Heart left ventricle (tissue), 13 donors: ENCODE data around the gene SLC2A10.

Source experiments
- POLR2A ChIP-seq, 2 donors: fragments of 450-650 bp; IDR thresholded peaks; one replicate each; pipeline ENCODE4 v1.6.1; 2017; ENCODE audit warnings: antibody characterized with exemption in 2 of 2, mild to moderate bottlenecking in 2 of 2, moderate library complexity in 2 of 2
- TF ChIP-seq, protein P1 (sequence below), 12 donors: fragments of 200-600 bp; sonication (generic) in 4 of 12; IDR thresholded peaks; one replicate each; pipeline versions ENCODE4 v1.5.0 to v1.8.0; 2018 to 2022; ENCODE audit warnings: antibody characterized with exemption in 12 of 12, mild to moderate bottlenecking in 5 of 12
- donor health status: ischemic (EF 13 %, LVEDD 7.1; RV severe dilation, severe dysfunction).
- donor health status: DM: no; HTN: yes; CAD: no.
- donor health status: DM: no; HTN: no; CAD: no.
- donor health status: ischemic (EF 25% LVEDD 6.9; RV normal size, moderate dysfunction).
- donor health status: ischemic (EF 25% LVEDD 5.7; RV mildly dilated, moderate dysfunction).
- donor health status: ischemic (EF 35%, LVEDD 5.7; RV mildly dilated, moderate dysfunction).
- donor health status: nonischemic (EF 11% LVEDD 7.7; RV severe dilation, severe dysfunction).
- donor health status: DM: yes; HTN: yes; CAD: no.
- donor health status: PGD.
- donor health status: ischemic (EF 29% LVEDD 5.4; RV normal size, mild dysfunction).
- donor health status: nonischemic (EF 23%, LVEDD 6.1; RV moderate dilation, normal function).

DNA sequence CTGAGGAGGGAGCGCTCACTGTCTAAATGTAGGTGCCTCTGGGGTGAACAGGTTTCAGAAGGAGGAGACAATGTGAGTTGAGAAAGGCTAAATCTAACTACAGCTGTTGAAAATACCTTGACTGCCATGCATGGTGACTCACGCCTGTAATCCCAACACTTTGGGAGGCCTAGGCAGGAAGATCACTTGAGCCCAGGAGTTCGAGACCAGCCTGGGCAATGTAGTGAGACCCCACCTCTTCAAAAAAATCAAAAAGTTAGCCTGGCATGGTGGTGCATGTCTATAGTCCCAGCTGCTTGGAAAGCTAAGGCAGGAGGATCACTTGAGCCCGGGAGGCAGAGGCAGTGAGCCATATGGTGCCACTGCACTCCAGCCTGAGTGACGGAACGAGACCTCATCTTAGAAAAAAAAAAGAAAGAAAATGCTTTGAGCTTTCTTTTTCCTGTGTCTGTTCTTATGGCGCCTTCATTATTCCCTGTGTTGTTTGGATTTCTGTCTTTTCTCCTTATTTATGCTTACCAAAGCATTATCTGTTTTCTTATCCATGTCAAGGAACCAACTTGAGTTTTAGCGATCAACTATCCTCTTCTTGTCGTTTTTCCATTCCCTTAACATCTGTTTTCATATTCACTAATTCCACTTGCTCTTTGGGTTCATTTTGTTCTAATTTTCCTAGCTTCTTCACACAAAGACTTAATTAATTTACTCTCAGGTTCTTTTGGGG, 8.5 kb downstream of the SLC2A10 start:
- no peak for TF ChIP-seq POLR2A (IDR thresholded peaks at IDR 0.05)
- TF ChIP-seq, protein P1, sequence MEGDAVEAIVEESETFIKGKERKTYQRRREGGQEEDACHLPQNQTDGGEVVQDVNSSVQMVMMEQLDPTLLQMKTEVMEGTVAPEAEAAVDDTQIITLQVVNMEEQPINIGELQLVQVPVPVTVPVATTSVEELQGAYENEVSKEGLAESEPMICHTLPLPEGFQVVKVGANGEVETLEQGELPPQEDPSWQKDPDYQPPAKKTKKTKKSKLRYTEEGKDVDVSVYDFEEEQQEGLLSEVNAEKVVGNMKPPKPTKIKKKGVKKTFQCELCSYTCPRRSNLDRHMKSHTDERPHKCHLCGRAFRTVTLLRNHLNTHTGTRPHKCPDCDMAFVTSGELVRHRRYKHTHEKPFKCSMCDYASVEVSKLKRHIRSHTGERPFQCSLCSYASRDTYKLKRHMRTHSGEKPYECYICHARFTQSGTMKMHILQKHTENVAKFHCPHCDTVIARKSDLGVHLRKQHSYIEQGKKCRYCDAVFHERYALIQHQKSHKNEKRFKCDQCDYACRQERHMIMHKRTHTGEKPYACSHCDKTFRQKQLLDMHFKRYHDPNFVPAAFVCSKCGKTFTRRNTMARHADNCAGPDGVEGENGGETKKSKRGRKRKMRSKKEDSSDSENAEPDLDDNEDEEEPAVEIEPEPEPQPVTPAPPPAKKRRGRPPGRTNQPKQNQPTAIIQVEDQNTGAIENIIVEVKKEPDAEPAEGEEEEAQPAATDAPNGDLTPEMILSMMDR (IDR thresholded peaks at IDR 0.05): no peak
